GM12878 (cell line): ENCODE results near the gene RECQL5. TPM values are rescaled to one million over a fixed set of nuclear protein-coding genes. Genes with fewer than 3 reads are reported as not detected.

Experiments used
- ATAC-seq: fragments of 200-7000 bp; cut with Tn5 transposase; 3 replicates; pipeline ENCODE4 v1.9.1; 2020; ENCODE audit warnings: mild to moderate bottlenecking, moderate library complexity
- BruUV-seq: library from RNA; stranded (reverse); fragments of 400-500 nt; replicated peaks from 2 replicates; lab custom pipeline; 2021; lab: Mats Ljungman, UMichigan
- CTCF ChIA-PET: fragments of 300-600 bp; sonication (Branson Sonifier 250); formaldehyde crosslinking; extraction: SDS; loops from one replicate; lab custom pipeline; 2021; ENCODE audit warnings: inconsistent platforms; lab: Yijun Ruan, JAX
- POLR2A ChIA-PET: fragments of 350-600 bp; formaldehyde crosslinking; extraction: SDS; loops from one replicate; lab custom pipeline; 2021; ENCODE audit warnings: inconsistent platforms; lab: Charles Lee
- RAD21 ChIA-PET: fragments of 300-600 bp; sonication (Branson Sonifier 250); formaldehyde crosslinking; loops from one replicate; lab custom pipeline; 2023; ENCODE audit warnings: antibody characterized with exemption; ENCODE audit not compliant: unreplicated experiment; lab: Charles Lee
- SMC1A ChIA-PET: fragments of 300-600 bp; sonication (Branson Sonifier 250); formaldehyde crosslinking; loops from one replicate; lab custom pipeline; 2023; ENCODE audit not compliant: unreplicated experiment, uncharacterized antibody; lab: Charles Lee
- DNase-seq: peaks from one replicate; pipeline ENCODE4 v3.0.0-alpha.2; 2011; ENCODE audit warnings: low read depth, low spot score
- FAIRE-seq: peaks from 3 replicates; lab custom pipeline; 2011; peaks lifted over from hg19 to GRCh38; lab: Jason Lieb, UNC
- H2AFZ ChIP-seq: 2 replicates; pipeline ENCODE4 v1.6.0; 2011; ENCODE audit warnings: low read depth, low read length, control low read depth; ENCODE audit not compliant: control insufficient read depth
- H3K27ac ChIP-seq: 2 replicates; pipeline ENCODE4 v1.5.1; 2011; ENCODE audit warnings: control low read depth; ENCODE audit not compliant: control insufficient read depth, insufficient read depth
- H3K27me3 ChIP-seq, 2 experiments: replicated peaks in 1 of 2; 2 replicates each; pipeline versions ENCODE4 v1.6.0 to v1.6.1; 2011; ENCODE audit warnings: low read length in 1 of 2; ENCODE audit not compliant: control insufficient read depth in 2 of 2, insufficient read depth in 2 of 2
- H3K36me3 ChIP-seq, 2 experiments: 2 replicates each; pipeline ENCODE4 v1.5.1; 2011; ENCODE audit warnings: low read length in 1 of 2; ENCODE audit not compliant: control insufficient read depth in 2 of 2, insufficient read depth in 2 of 2
- H3K4me1 ChIP-seq: 2 replicates; pipeline ENCODE4 v1.6.1; 2011; ENCODE audit warnings: mild to moderate bottlenecking, low read length, moderate library complexity, mixed read lengths; ENCODE audit not compliant: control insufficient read depth, insufficient read depth
- H3K4me2 ChIP-seq: 2 replicates; pipeline ENCODE4 v1.6.0; 2011; ENCODE audit warnings: control low read depth; ENCODE audit not compliant: control insufficient read depth, insufficient read depth
- H3K4me3 ChIP-seq: fragments of 200-600 bp; sonication (generic); 2 replicates; pipeline ENCODE4 v1.5.1; 2016
- H3K79me2 ChIP-seq: 2 replicates; pipeline ENCODE4 v1.6.0; 2011; ENCODE audit warnings: low read length; ENCODE audit not compliant: control insufficient read depth, insufficient read depth
- H3K9ac ChIP-seq: 2 replicates; pipeline ENCODE4 v1.8.0; 2011; ENCODE audit warnings: low read length, control low read depth, mixed read lengths; ENCODE audit not compliant: control insufficient read depth, insufficient read depth
- H3K9me3 ChIP-seq: replicated peaks from 3 replicates; pipeline ENCODE4 v1.5.1; 2011; ENCODE audit warnings: mild to moderate bottlenecking, low read length; ENCODE audit not compliant: control insufficient read depth, insufficient read depth
- H4K20me1 ChIP-seq: 2 replicates; pipeline ENCODE4 v1.6.0; 2011; ENCODE audit not compliant: control insufficient read depth, insufficient read depth
- BCL11A ChIP-seq: IDR thresholded peaks from 2 replicates; pipeline ENCODE4 v1.6.1; 2011; ENCODE audit warnings: low read depth, low read length
- CTCF ChIP-seq, 3 experiments: IDR thresholded peaks in 2 of 3; conservative IDR thresholded peaks in 1 of 3; 2 replicates each; pipeline ENCODE4 v1.5.1; 2011; ENCODE audit warnings: low read depth in 3 of 3, low read length in 3 of 3, mild to moderate bottlenecking in 3 of 3, control low read depth in 2 of 3, moderate library complexity in 2 of 3, inconsistent platforms in 1 of 3, mixed read lengths in 1 of 3; ENCODE audit not compliant: control insufficient read depth in 2 of 3, insufficient read depth in 1 of 3; ENCODE audit errors: extremely low read depth in 1 of 3
- POU2F2 ChIP-seq: IDR thresholded peaks from 3 replicates; pipeline ENCODE4 v1.6.1; 2011; ENCODE audit warnings: low read depth, mild to moderate bottlenecking, low read length, borderline replicate concordance
- PRDM15 ChIP-seq: fragments of 450-650 bp; formaldehyde crosslinking; IDR thresholded peaks from 2 replicates; pipeline ENCODE4 v1.4.0; 2020; ENCODE audit warnings: mild to moderate bottlenecking, moderate library complexity
- RAD21 ChIP-seq: IDR thresholded peaks from 2 replicates; pipeline ENCODE4 v1.6.1; 2011; ENCODE audit warnings: mild to moderate bottlenecking, low read depth, low read length, moderate library complexity; ENCODE audit not compliant: insufficient read depth
- SMC3 ChIP-seq: IDR thresholded peaks from 2 replicates; pipeline ENCODE4 v1.6.1; 2011; ENCODE audit warnings: low read length, improper control_type of control experiment, borderline replicate concordance
- YY1 ChIP-seq: IDR thresholded peaks from 2 replicates; pipeline ENCODE4 v1.6.1; 2011; ENCODE audit warnings: low read depth, mild to moderate bottlenecking, low read length
- WGBS: methylation state at CpG from one replicate; pipeline ENCODE4 v1.1.6; 2016; ENCODE audit warnings: low lambda C conversion rate; ENCODE audit not compliant: insufficient replicate concordance, insufficient coverage; ENCODE audit errors: missing lambda C conversion rate; 5-methylcytosine and 5-hydroxymethylcytosine counted together
- in situ Hi-C: fragments of 300-500 bp; cut with MboI; formaldehyde crosslinking; loops from 9 replicates; pipeline ENCODE4 v1.14.3; 2018; ENCODE audit warnings: mixed read lengths
- intact Hi-C: fragments of 100-400 bp; cut with micrococcal nuclease; formaldehyde crosslinking; loops from one replicate; pipeline ENCODE4 v1.14.2; 2022; ENCODE audit not compliant: unreplicated experiment
- polyA plus RNA-seq, 11 experiments: library from polyadenylated mRNA; depleted of rRNA in 4 of 11; unstranded in 6 of 11; stranded (reverse) in 5 of 11; fragments of >200 nt; fragmentation: Nextera tagmentation in 4 of 11; fragmentation: Illumina TruSeq in 1 of 11; extraction: Ambion mirVana in 4 of 11; extraction: Trizol in 1 of 11; gene quantifications; 1 replicate in 1 of 11; 2 replicates in 10 of 11; pipeline versions ENCODE4 v1.2.1 to v1.2.3, GENCODE V29; 2011 to 2016; ENCODE audit warnings: inconsistent platforms in 2 of 11, missing spikeins in 2 of 11, low read depth in 1 of 11
- total RNA-seq, 4 experiments: library from RNA; depleted of rRNA in 3 of 4; stranded (reverse); fragments of >200 nt in 3 of 4; fragmentation: Illumina TruSeq in 1 of 4; extraction: Trizol in 1 of 4; gene quantifications; 2 replicates each; pipeline versions ENCODE4 v1.2.1 to v1.2.3, GENCODE V29; 2013 to 2021

The RECQL5 gene
- total and polyA plus RNA-seq, 10 of the 15 experiments (the other 5 are each of a cell fraction or from before 2014, with no cell fraction given) = 3.6 to 30.6 (median 20.1) TPM

- Histone ChIP-seq H3K27me3 (no peaks in the 10 kb centered on the region), H3K4me2 (no peak overlapping the region), H3K9ac (no peak overlapping the region), H3K79me2 (no peaks in the 10 kb centered on the region), H3K4me1 (no peaks in the 10 kb centered on the region), H2AFZ (no peak overlapping the region), H3K27ac (no peak overlapping the region), H4K20me1 (no peaks in the 10 kb centered on the region; the same call in 1 of the 2 replicates), H3K4me3 (no peak overlapping the region), H3K36me3 (no peaks in the 10 kb centered on the region), H3K9me3 (no peaks in the 10 kb centered on the region)
- intact Hi-C loops = loop anchor here (2.0 kb wide), 1 partner anchor 147 kb away; no protein-coding TSS in a partner anchor
- DNase-seq = no peak
- FAIRE-seq = peak; percentile 84
- no TSS peak for BruUV-seq
- in situ Hi-C loops = no loop called here
- CTCF ChIA-PET = interaction anchor here (0.6 to 7.1 kb wide), 43 partner anchors 7 to 324 kb away, joined by 3 to 164 read pairs (median 4); partner anchors contain the start of genes RECQL5, SAP30BP, SMIM5 and TMEM94
- SMC1A ChIA-PET = interaction anchor here (0.6 to 3.0 kb wide), 9 partner anchors 32 to 148 kb away, joined by 3 to 18 read pairs (median 4); partner anchors contain the start of gene SMIM5
- RAD21 ChIA-PET = interaction anchor here (0.5 to 5.3 kb wide), 8 partner anchors 32 to 229 kb away, joined by 3 to 51 read pairs (median 3); partner anchors contain the start of gene SMIM5
- POLR2A ChIA-PET = no interaction called here
- TF ChIP-seq BCL11A = no peak
- TF ChIP-seq RAD21 = peak; percentile 45
- TF ChIP-seq CTCF (IDR thresholded peaks at IDR 0.05 in 2 of 3, conservative IDR thresholded peaks at IDR 0.05 in 1 of 3; ENCODE audit: control insufficient read depth in 2 of 3, extremely low read depth in 1 of 3, insufficient read depth in 1 of 3, low read depth in 3 of 3, low read length in 3 of 3) = peak; percentile 74 to 91 (median 79)
- TF ChIP-seq SMC3 = peak; percentile 64; the same call in 1 of the 2 replicates
- no peak for TF ChIP-seq PRDM15 (CRISPR knock-in tag)
- TF ChIP-seq YY1 = peak; percentile 57; the same call in 1 of the 2 replicates
- TF ChIP-seq POU2F2 = no peak
- WGBS = 44% methylated on average over 28 of the region's 28 CpGs
- peak; percentile 94 for ATAC-seq
Measured at GRCh38 chr17:75601057-75601987, 65.6 kb downstream of the RECQL5 start.
